HepG2 (cell line): ENCODE measurements around the gene ARHGEF10L. TPM values are rescaled to one million over a fixed set of nuclear protein-coding genes. Genes with fewer than 3 reads are reported as not detected.

Experiments
- BCL3 ChIP-seq: sonication (generic); formaldehyde crosslinking; IDR thresholded peaks from 2 replicates; pipeline ENCODE4 v1.5.1; 2020; ENCODE audit warnings: mild to moderate bottlenecking, missing genetic modification reagents, moderate library complexity
- GTF3A ChIP-seq: sonication (generic); formaldehyde crosslinking; conservative IDR thresholded peaks from 2 replicates; pipeline ENCODE4 v1.4.0; 2020; ENCODE audit warnings: mild to moderate bottlenecking, missing genetic modification reagents
- MTERF4 ChIP-seq: sonication (generic); formaldehyde crosslinking; IDR thresholded peaks from 2 replicates; pipeline ENCODE4 v1.8.0; 2023; ENCODE audit warnings: mild to moderate bottlenecking, missing genetic modification reagents
- MYNN ChIP-seq: sonication (generic); formaldehyde crosslinking; IDR thresholded peaks from 2 replicates; pipeline ENCODE4 v1.4.0; 2020; ENCODE audit warnings: mild to moderate bottlenecking, low read depth, missing genetic modification reagents
- NR2F2 ChIP-seq: IDR thresholded peaks from 2 replicates; pipeline ENCODE4 v1.6.1; 2012; ENCODE audit warnings: low read depth, inconsistent platforms, borderline replicate concordance
- TBX3 ChIP-seq: fragments of 450-650 bp; IDR thresholded peaks from 2 replicates; pipeline ENCODE4 v1.6.1; 2017; ENCODE audit warnings: antibody characterized with exemption, mild to moderate bottlenecking, inconsistent platforms, borderline replicate concordance
- TOPORS ChIP-seq: sonication (generic); formaldehyde crosslinking; IDR thresholded peaks from 2 replicates; pipeline ENCODE4 v1.8.0; 2023; ENCODE audit warnings: mild to moderate bottlenecking, missing genetic modification reagents
- XRCC5 ChIP-seq: fragments of 200-400 bp; formaldehyde crosslinking; optimal IDR thresholded peaks from 2 replicates; pipeline ENCODE3; 2017; ENCODE audit warnings: mild to moderate bottlenecking, low read length
- YEATS2 ChIP-seq: sonication (generic); formaldehyde crosslinking; IDR thresholded peaks from 2 replicates; pipeline ENCODE4 v1.4.0; 2020; ENCODE audit warnings: missing genetic modification reagents, borderline replicate concordance
- ZBTB40 ChIP-seq, 2 experiments: fragments of 450-650 bp in 1 of 2; sonication (generic) in 1 of 2; formaldehyde crosslinking in 1 of 2; IDR thresholded peaks; 2 replicates each; pipeline versions ENCODE4 v1.6.1 to v1.8.0; 2016 to 2022; ENCODE audit warnings: antibody characterized with exemption in 1 of 2, mild to moderate bottlenecking in 1 of 2, missing genetic modification reagents in 1 of 2
- ZBTB42 ChIP-seq: sonication (generic); formaldehyde crosslinking; IDR thresholded peaks from 2 replicates; pipeline ENCODE4 v1.5.0; 2020; ENCODE audit warnings: mild to moderate bottlenecking, missing genetic modification reagents
- ZFY ChIP-seq: sonication (generic); formaldehyde crosslinking; IDR thresholded peaks from 2 replicates; pipeline ENCODE4 v1.4.0; 2020; ENCODE audit warnings: missing genetic modification reagents
- ZIK1 ChIP-seq: sonication (generic); formaldehyde crosslinking; IDR thresholded peaks from 2 replicates; pipeline ENCODE4 v1.5.0; 2020; ENCODE audit warnings: mild to moderate bottlenecking, low read depth, missing genetic modification reagents, borderline replicate concordance
- polyA plus RNA-seq, 8 experiments: library from polyadenylated mRNA; depleted of rRNA in 3 of 8; stranded (reverse) in 7 of 8; unstranded in 1 of 8; fragments of >200 nt; fragmentation: Illumina TruSeq in 4 of 8; extraction: Trizol in 4 of 8; gene quantifications; 2 replicates each; pipeline versions ENCODE4 v1.2.1 to v1.2.3, GENCODE V29; 2011 to 2016; ENCODE audit warnings: low read depth in 4 of 8, missing spikeins in 1 of 8, mixed read lengths in 1 of 8; ENCODE audit not compliant: insufficient read depth in 1 of 8
- total RNA-seq, 5 experiments: library from RNA; depleted of rRNA; stranded (reverse); fragments of >200 nt; fragmentation: Illumina TruSeq; extraction: Trizol; gene quantifications; 2 replicates each; pipeline ENCODE4 v1.2.3, GENCODE V29; 2016; ENCODE audit warnings: low read depth in 1 of 5

The ARHGEF10L gene
- total and polyA plus RNA-seq, 2 of the 13 experiments (the other 11 are each of a cell fraction or from before 2014, with no cell fraction given), result 46.5 to 78.3 TPM

GRCh38 chr1:17591814-17592430 lies 52.4 kb downstream of the ARHGEF10L start (continued):
- TF ChIP-seq BCL3 (CRISPR knock-in tag), result peak; percentile 93
- peak; percentile 98 for TF ChIP-seq ZFY
- peak; percentile 61; the same call in 1 of the 2 replicates for TF ChIP-seq ZIK1 (CRISPR knock-in tag)
- TF ChIP-seq NR2F2, result peak; percentile 92
- TF ChIP-seq MYNN, result no peak
- peak; percentile 47; the same call in 1 of the 2 replicates for TF ChIP-seq MTERF4
- TF ChIP-seq XRCC5, result peak; percentile 71
- peak; percentile 80 for TF ChIP-seq YEATS2 (CRISPR knock-in tag)
- TF ChIP-seq TBX3, result peak; percentile 67; the same call in 1 of the 2 replicates
- 0 out of 2 replicates have a peak, but pooled peaks have one; percentile 31 for TF ChIP-seq GTF3A (CRISPR knock-in tag)
- no peak for TF ChIP-seq ZBTB40 (IDR thresholded peaks at IDR 0.05)
- peak; percentile 92 for TF ChIP-seq ZBTB40 (CRISPR knock-in tag; IDR thresholded peaks at IDR 0.05)
- TF ChIP-seq TOPORS (CRISPR knock-in tag), result peak; percentile 86; the same call in 1 of the 2 replicates
- peak; percentile 94; the same call in 1 of the 2 replicates for TF ChIP-seq ZBTB42
